HG03045 (cell line): Measurements from ENCODE around the gene VWA8.
A peak's percentile ranks its signal among the peaks of the same experiment; 100 is the strongest.

Experiments
- ATAC-seq: cut with Tn5 transposase; IDR thresholded peaks from one replicate; pipeline ENCODE4 v1.9.1; 2021; ENCODE audit warnings: mild to moderate bottlenecking, moderate library complexity; ENCODE audit not compliant: unreplicated experiment

The VWA8 gene

GRCh38 chr13:41960637-41961465 lies at the start of gene VWA8:
TSS of gene VWA8 (minus strand) at chr13:41961109. CDS start at chr13:41961015, 94 bp downstream.
- peak; percentile 84 for ATAC-seq

GRCh38 chr13:42009057-42009456 lies 48.1 kb upstream of the VWA8 start:
- ATAC-seq, result no peak

- no peak for ATAC-seq
Observed at GRCh38 chr13:42007844-42008243, 46.9 kb upstream of the VWA8 start.

GRCh38 chr13:42002066-42002465 lies 41.2 kb upstream of the VWA8 start:
- no peak for ATAC-seq

GRCh38 chr13:42001580-42001979 lies 40.7 kb upstream of the VWA8 start:
- no peak for ATAC-seq

GRCh38 chr13:42000846-42001245 lies 39.9 kb upstream of the VWA8 start:
- no peak for ATAC-seq

GRCh38 chr13:41997396-41997795 lies 36.5 kb upstream of the VWA8 start:
- no peak for ATAC-seq

GRCh38 chr13:41995946-41996345 lies 35.0 kb upstream of the VWA8 start:
- ATAC-seq, result no peak

- no peak for ATAC-seq
Observed at GRCh38 chr13:41995336-41995735, 34.4 kb upstream of the VWA8 start.

GRCh38 chr13:41994696-41995095 lies 33.8 kb upstream of the VWA8 start:
- no peak for ATAC-seq

GRCh38 chr13:41991936-41992335 lies 31.0 kb upstream of the VWA8 start:
- no peak for ATAC-seq

GRCh38 chr13:41988244-41988643 lies 27.3 kb upstream of the VWA8 start:
- no peak for ATAC-seq

- ATAC-seq, result no peak
Observed at GRCh38 chr13:41985788-41986508, 25.0 kb upstream of the VWA8 start.

GRCh38 chr13:41981951-41982715 lies 21.2 kb upstream of the VWA8 start:
- ATAC-seq, result no peak

GRCh38 chr13:41978007-41978406 lies 17.1 kb upstream of the VWA8 start:
- no peak for ATAC-seq

GRCh38 chr13:41976476-41976875 lies 15.6 kb upstream of the VWA8 start:
- no peak for ATAC-seq

- no peak for ATAC-seq
Observed at GRCh38 chr13:41974262-41974900, 13.5 kb upstream of the VWA8 start.

- ATAC-seq, result no peak
Observed at GRCh38 chr13:41973247-41973741, 12.4 kb upstream of the VWA8 start.

GRCh38 chr13:41971848-41972247 lies 10.9 kb upstream of the VWA8 start:
- no peak for ATAC-seq

GRCh38 chr13:41970918-41971317 lies 10.0 kb upstream of the VWA8 start:
- ATAC-seq, result no peak

- ATAC-seq, result no peak
Observed at GRCh38 chr13:41970022-41970421, 9.1 kb upstream of the VWA8 start.
